Measurements from ENCODE around the gene IDH2. TPM values are rescaled to one million over a fixed set of nuclear protein-coding genes. Genes with fewer than 3 reads are reported as not detected.
A peak's percentile ranks its signal among the peaks of the same experiment; 100 is the strongest.

IDH2 gene
- total and polyA plus RNA-seq, 2 experiments from 2014 or later, result 406 to 712 TPM

DNA sequence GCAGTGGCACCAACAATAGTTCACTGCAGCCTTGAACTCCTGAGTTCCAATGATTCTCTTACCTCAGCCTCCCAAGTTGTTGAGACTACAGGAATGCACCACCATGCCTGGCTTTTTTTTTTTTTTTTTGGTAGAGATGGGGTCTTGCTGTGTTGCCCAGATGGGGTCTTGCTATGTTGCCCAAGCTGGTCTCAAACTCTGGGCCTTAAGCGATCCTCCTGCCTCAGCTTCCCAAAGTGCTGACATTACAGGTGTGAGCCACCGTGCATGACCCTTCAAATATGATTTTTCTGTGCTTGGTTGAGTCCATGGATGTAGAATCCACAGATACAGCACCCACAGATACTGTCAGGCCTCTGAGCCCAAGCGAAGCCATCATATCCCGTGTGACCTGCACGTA is 30.2 kb upstream of the IDH2 start:
- no peak overlapping the region for H3K27ac ChIP-seq
- H3K36me3 ChIP-seq, result no peaks in the 10 kb centered on the region
- H3K4me3 ChIP-seq, result no peak overlapping the region
- no peaks in the 10 kb centered on the region for H3K27me3 ChIP-seq
- DNase-seq (ENCODE audit: low read depth in 1 of 2, low spot score in 1 of 2), result no peak
- no peaks in the 10 kb centered on the region for H3K9me3 ChIP-seq (ENCODE audit: low read depth)
- no peaks in the 10 kb centered on the region for H3K4me1 ChIP-seq (ENCODE audit: low read depth)
- TF ChIP-seq, protein P1, sequence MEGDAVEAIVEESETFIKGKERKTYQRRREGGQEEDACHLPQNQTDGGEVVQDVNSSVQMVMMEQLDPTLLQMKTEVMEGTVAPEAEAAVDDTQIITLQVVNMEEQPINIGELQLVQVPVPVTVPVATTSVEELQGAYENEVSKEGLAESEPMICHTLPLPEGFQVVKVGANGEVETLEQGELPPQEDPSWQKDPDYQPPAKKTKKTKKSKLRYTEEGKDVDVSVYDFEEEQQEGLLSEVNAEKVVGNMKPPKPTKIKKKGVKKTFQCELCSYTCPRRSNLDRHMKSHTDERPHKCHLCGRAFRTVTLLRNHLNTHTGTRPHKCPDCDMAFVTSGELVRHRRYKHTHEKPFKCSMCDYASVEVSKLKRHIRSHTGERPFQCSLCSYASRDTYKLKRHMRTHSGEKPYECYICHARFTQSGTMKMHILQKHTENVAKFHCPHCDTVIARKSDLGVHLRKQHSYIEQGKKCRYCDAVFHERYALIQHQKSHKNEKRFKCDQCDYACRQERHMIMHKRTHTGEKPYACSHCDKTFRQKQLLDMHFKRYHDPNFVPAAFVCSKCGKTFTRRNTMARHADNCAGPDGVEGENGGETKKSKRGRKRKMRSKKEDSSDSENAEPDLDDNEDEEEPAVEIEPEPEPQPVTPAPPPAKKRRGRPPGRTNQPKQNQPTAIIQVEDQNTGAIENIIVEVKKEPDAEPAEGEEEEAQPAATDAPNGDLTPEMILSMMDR (IDR thresholded peaks at IDR 0.05; ENCODE audit: low read depth, low read length), result no peak

GRCh38 chr15:90131848-90132247 is 29.6 kb upstream of the IDH2 start:
- no peaks in the 10 kb centered on the region for H3K36me3 ChIP-seq
- H3K27ac ChIP-seq, result no peak overlapping the region
- H3K27me3 ChIP-seq, result no peaks in the 10 kb centered on the region
- TF ChIP-seq, protein P1 (IDR thresholded peaks at IDR 0.05; ENCODE audit: low read depth, low read length), result no peak
- H3K9me3 ChIP-seq (ENCODE audit: low read depth), result no peaks in the 10 kb centered on the region
- no peak for DNase-seq (ENCODE audit: low read depth in 1 of 2, low spot score in 1 of 2)
- no peak overlapping the region for H3K4me3 ChIP-seq
- peaks cover 4% of the 10 kb centered on the region for H3K4me1 ChIP-seq (ENCODE audit: low read depth)

- H3K4me1 ChIP-seq (ENCODE audit: low read depth), result peaks cover 9% of the 10 kb centered on the region
- H3K9me3 ChIP-seq (ENCODE audit: low read depth), result no peaks in the 10 kb centered on the region
- no peak for DNase-seq (ENCODE audit: low read depth in 1 of 2, low spot score in 1 of 2)
- H3K4me3 ChIP-seq, result no peak overlapping the region
- H3K27me3 ChIP-seq, result no peaks in the 10 kb centered on the region
- TF ChIP-seq, protein P1 (IDR thresholded peaks at IDR 0.05; ENCODE audit: low read depth, low read length), result no peak
- no peaks in the 10 kb centered on the region for H3K36me3 ChIP-seq
- no peak overlapping the region for H3K27ac ChIP-seq
Observed at GRCh38 chr15:90130291-90130690, 28.0 kb upstream of the IDH2 start.

- no peaks in the 10 kb centered on the region for H3K27me3 ChIP-seq
- H3K4me1 ChIP-seq (ENCODE audit: low read depth), result peaks cover 9% of the 10 kb centered on the region
- DNase-seq (ENCODE audit: low read depth in 1 of 2, low spot score in 1 of 2), result peak in 1 of 2 donors; percentile 56
- H3K27ac ChIP-seq, result peak overlapping the region; percentile 64
- H3K4me3 ChIP-seq, result no peak overlapping the region
- H3K36me3 ChIP-seq, result no peaks in the 10 kb centered on the region
- TF ChIP-seq, protein P1 (IDR thresholded peaks at IDR 0.05; ENCODE audit: low read depth, low read length), result no peak
- H3K9me3 ChIP-seq (ENCODE audit: low read depth), result no peaks in the 10 kb centered on the region
Observed at GRCh38 chr15:90126596-90127435, 24.5 kb upstream of the IDH2 start.

DNA sequence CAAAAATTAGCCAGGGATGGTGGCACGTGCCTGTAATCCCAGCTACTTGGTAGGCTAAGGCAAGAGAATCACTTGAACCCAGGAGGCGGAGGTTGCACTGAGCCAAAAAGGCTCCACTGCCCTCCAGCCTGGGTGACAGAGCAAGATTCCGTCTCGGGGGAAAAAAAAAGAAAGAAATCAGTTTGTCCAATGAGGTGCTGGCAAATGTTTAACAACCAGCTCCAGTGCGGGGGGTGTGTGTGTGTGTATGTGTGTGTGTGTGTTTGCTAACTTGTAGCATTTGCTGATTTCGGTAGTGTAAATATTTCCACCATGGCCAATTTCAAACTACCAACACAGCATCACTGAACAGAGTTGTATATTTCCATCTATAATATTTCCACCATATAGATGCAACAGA is 23.8 kb upstream of the IDH2 start:
- Histone ChIP-seq H3K36me3 (no peaks in the 10 kb centered on the region), H3K4me1 (ENCODE audit: low read depth) (peaks cover 9% of the 10 kb centered on the region), H3K9me3 (ENCODE audit: low read depth) (no peaks in the 10 kb centered on the region), H3K4me3 (no peak overlapping the region), H3K27ac (peak overlapping the region; percentile 7), H3K27me3 (no peaks in the 10 kb centered on the region)
- TF ChIP-seq, protein P1 (IDR thresholded peaks at IDR 0.05; ENCODE audit: low read depth, low read length), result no peak
- DNase-seq (ENCODE audit: low read depth in 1 of 2, low spot score in 1 of 2), result no peak

Data from cardiac muscle cell (in vitro differentiated cells and primary cell).